Mucosa of rectum (tissue), 2 donors: Measurements from ENCODE around the gene GREB1.

Source experiments
- H3K27ac ChIP-seq, 2 donors: one replicate each; pipeline ENCODE4 v1.7.0; 2013; ENCODE audit warnings: inconsistent platforms in 2 of 2, low read depth in 2 of 2, low read length in 2 of 2
- H3K27me3 ChIP-seq, 2 donors: one replicate each; pipeline ENCODE4 v1.7.0; 2013; ENCODE audit warnings: low read length in 2 of 2; ENCODE audit not compliant: control insufficient read depth in 2 of 2, insufficient read depth in 2 of 2
- H3K36me3 ChIP-seq, 2 donors: one replicate each; pipeline ENCODE4 v1.7.0; 2013; ENCODE audit warnings: low read length in 2 of 2; ENCODE audit not compliant: control insufficient read depth in 2 of 2, insufficient read depth in 2 of 2
- H3K4me1 ChIP-seq, 2 donors: one replicate each; pipeline ENCODE4 v1.7.0; 2013; ENCODE audit warnings: low read length in 2 of 2, mild to moderate bottlenecking in 1 of 2; ENCODE audit not compliant: control insufficient read depth in 2 of 2, insufficient read depth in 2 of 2
- H3K4me3 ChIP-seq, 2 donors: one replicate each; pipeline ENCODE4 v1.7.0; 2013; ENCODE audit warnings: low read length in 2 of 2
- H3K9ac ChIP-seq, 2 donors: one replicate each; pipeline ENCODE4 v1.7.0; 2013; ENCODE audit warnings: low read length in 2 of 2, low read depth in 1 of 2, mild to moderate bottlenecking in 1 of 2
- H3K9me3 ChIP-seq, 2 donors: one replicate each; pipeline ENCODE4 v1.7.0; 2013; ENCODE audit warnings: low read length in 2 of 2; ENCODE audit not compliant: control insufficient read depth in 2 of 2
- donor health status: healthy.
- donor health status: Normal muscosa, but diverticular disease.

The GREB1 gene

GRCh38 chr2:11572996-11573395, 39.2 kb downstream of the GREB1 start:
- Histone ChIP-seq H3K9me3 (no peaks in the 10 kb centered on the region), H3K4me3 (no peak overlapping the region), H3K4me1 (no peaks in the 10 kb centered on the region), H3K27me3 (no peaks in the 10 kb centered on the region), H3K9ac (no peak overlapping the region), H3K36me3 (no peaks in the 10 kb centered on the region), H3K27ac (no peak overlapping the region)

GRCh38 chr2:11573418-11574175, 39.8 kb downstream of the GREB1 start:
- H3K36me3 ChIP-seq, result no peaks in the 10 kb centered on the region
- H3K27ac ChIP-seq, result no peak overlapping the region
- H3K4me1 ChIP-seq, result no peaks in the 10 kb centered on the region
- H3K4me3 ChIP-seq, result no peak overlapping the region
- H3K27me3 ChIP-seq, result no peaks in the 10 kb centered on the region
- H3K9me3 ChIP-seq, result no peaks in the 10 kb centered on the region
- no peak overlapping the region for H3K9ac ChIP-seq

DNA sequence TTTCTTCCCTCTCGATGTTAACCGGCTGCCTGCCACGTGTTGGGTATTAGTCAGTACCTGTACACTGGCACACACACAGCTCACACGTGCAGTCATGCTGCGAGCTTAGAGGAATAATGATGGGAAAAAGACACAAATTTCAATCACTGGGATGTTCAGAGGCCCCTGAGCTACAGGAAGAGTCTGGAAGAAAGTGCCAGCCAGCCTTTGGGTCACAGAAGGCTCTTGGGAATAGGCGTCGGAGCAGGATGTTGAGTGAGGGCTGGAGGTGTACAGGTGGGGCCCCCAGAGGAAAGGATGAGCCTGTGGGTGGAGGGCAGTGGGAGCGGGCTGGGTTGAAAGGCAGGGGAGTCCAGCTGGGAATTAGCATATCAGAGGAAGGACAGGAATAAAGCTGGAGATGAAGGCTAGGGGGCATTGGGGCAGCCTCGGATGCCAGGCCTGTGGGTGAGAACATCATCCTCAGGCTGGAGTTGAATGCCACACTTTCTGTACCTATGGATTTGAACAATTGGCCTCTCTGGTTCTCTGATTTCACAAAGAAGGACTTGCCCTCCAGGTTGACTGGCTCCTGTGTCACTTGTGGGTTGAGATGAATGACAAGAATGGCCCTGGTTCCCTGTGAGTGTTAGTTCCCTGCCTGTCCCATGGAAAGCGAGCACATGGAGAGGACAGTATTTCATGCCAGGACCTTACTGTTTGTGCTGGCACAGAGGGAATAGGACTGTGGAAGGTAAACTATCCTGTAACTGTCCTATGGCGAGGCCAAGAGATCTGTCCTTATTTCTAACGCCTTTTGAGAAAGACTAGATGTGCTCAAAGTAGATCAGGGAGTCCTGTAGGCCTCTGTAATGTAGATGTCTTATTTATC, 40.6 kb downstream of the GREB1 start:
- no peak overlapping the region for H3K9ac ChIP-seq
- H3K27ac ChIP-seq, result no peak overlapping the region
- no peaks in the 10 kb centered on the region for H3K36me3 ChIP-seq
- no peaks in the 10 kb centered on the region for H3K27me3 ChIP-seq
- no peaks in the 10 kb centered on the region for H3K9me3 ChIP-seq
- no peak overlapping the region for H3K4me3 ChIP-seq
- no peaks in the 10 kb centered on the region for H3K4me1 ChIP-seq

DNA sequence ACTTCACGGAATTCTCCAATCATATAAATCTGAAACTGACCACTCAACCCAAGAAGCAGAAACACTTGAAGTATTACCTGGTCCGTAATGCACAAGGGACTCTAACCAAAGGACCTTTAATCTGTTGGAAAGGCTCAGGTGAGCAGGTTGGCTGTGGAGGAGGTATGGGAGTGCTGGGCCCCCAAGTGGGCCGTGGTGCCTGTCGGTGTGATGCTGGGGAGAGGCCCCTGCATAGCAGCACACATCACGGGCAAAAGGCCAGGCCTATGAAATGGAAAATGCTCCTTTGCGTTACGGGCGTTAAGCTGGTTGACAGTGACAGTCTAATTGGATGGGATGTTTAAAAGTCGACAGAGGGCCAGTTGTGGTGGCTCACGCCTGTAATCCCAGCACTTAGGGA, 42.6 kb downstream of the GREB1 start:
- Histone ChIP-seq H3K9me3 (no peaks in the 10 kb centered on the region), H3K36me3 (no peaks in the 10 kb centered on the region), H3K4me3 (no peak overlapping the region), H3K27ac (no peak overlapping the region), H3K27me3 (no peaks in the 10 kb centered on the region), H3K9ac (no peak overlapping the region), H3K4me1 (no peaks in the 10 kb centered on the region)

DNA sequence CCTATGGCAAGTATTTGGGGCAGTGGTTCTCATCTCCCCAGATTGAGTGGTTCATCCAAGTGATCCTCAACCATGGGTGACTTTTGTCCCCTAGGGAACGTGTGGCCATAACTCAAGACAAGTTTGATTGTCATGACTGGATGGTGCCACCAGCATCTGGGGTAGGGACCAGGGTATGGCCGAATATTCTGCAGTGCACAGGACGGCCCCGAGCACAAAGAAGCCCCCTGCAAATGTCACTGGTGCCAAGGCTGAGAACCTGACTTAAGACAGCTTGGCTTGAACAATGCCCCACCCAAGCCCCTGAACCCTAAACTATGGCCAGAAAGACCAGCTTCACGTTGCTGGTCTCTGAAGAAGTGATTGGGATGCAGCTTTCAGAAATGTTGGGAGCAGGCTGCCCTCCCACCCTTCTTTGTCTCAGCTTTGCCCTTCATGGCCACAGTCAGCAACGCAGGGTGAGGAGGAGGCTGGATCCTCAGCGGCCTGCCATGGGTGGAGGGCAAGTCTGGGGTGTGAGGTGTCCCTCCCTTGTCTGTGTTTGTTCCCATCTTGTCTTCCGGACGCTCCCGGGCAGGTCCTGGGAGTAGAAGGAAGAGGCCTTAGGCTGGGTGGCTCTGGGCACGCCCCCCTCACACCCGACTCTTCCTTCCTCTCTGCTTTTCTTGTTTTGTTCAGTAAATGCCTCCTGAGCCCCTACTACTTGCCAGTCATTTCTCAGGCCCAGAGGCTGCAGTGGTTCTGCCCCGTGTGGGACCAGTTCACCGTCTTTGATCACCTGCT, 43.4 kb downstream of the GREB1 start:
- Histone ChIP-seq H3K9me3 (no peaks in the 10 kb centered on the region), H3K27me3 (no peaks in the 10 kb centered on the region), H3K4me3 (no peak overlapping the region), H3K9ac (no peak overlapping the region), H3K4me1 (no peaks in the 10 kb centered on the region), H3K27ac (no peak overlapping the region), H3K36me3 (no peaks in the 10 kb centered on the region)

- Histone ChIP-seq H3K27me3 (no peaks in the 10 kb centered on the region), H3K4me1 (no peaks in the 10 kb centered on the region), H3K27ac (no peak overlapping the region), H3K36me3 (no peaks in the 10 kb centered on the region), H3K4me3 (no peak overlapping the region), H3K9me3 (no peaks in the 10 kb centered on the region), H3K9ac (no peak overlapping the region)
These were observed 44.5 kb downstream of the GREB1 start for GRCh38 chr2:11578081-11578948.

GRCh38 chr2:11578986-11579774, 45.3 kb downstream of the GREB1 start:
- H3K4me3 ChIP-seq, result no peak overlapping the region
- H3K9ac ChIP-seq, result no peak overlapping the region
- no peaks in the 10 kb centered on the region for H3K4me1 ChIP-seq
- no peaks in the 10 kb centered on the region for H3K9me3 ChIP-seq
- H3K36me3 ChIP-seq, result no peaks in the 10 kb centered on the region
- no peak overlapping the region for H3K27ac ChIP-seq
- H3K27me3 ChIP-seq, result no peaks in the 10 kb centered on the region

DNA sequence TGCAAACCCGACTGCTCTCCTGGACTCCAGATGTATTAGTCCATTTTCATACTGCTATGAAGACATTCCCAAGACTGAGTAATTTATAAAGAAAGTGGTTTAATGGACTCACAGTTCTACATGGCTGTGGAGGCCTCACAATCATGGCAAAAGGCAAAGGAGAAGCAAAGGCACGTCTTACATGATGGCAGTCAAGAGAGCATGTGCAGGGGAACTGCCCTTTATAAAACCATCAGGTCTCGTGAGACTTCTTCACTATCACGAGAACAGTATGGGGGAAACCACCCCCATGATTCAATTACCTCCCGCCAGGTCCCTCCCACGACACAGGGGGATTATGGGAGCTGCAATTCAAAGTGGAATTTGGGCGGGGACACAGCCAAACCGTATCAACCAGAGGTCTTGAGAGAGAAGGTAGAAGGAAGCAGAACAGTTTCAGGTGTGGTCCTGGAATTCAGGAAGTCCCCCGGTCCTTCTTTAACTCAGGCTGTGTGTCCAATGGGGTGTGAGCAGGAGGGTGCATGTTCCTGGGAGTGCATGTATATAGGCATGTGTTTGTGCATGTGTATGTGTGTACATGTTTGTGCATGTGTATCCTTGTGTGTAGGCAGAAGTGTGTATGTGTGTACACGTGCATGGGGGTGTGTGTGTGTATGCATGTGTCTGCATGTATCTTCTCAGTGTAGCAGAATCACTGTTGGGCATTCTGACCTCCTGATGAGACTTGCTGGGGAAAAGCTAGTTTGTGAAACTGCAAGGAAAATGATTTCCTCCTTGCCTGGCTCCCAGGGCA, 46.2 kb downstream of the GREB1 start:
- Histone ChIP-seq H3K4me3 (no peak overlapping the region), H3K9ac (no peak overlapping the region), H3K4me1 (no peaks in the 10 kb centered on the region), H3K9me3 (no peaks in the 10 kb centered on the region), H3K27ac (no peak overlapping the region), H3K36me3 (no peaks in the 10 kb centered on the region), H3K27me3 (no peaks in the 10 kb centered on the region)
